PC-9 (cell line): Measurements from ENCODE around the gene ELP5.

Source experiments
- CTCF ChIP-seq: fragments of 200-600 bp; sonication (generic); conservative IDR thresholded peaks from 2 replicates; pipeline ENCODE4 v1.6.1; 2017; ENCODE audit warnings: mixed run types, antibody characterized with exemption, mild to moderate bottlenecking, moderate library complexity
- EZH2 ChIP-seq: fragments of 200-600 bp; sonication (generic); IDR thresholded peaks from 2 replicates; pipeline ENCODE4 v1.8.0; 2017; ENCODE audit warnings: antibody characterized with exemption, low read depth

DNA sequence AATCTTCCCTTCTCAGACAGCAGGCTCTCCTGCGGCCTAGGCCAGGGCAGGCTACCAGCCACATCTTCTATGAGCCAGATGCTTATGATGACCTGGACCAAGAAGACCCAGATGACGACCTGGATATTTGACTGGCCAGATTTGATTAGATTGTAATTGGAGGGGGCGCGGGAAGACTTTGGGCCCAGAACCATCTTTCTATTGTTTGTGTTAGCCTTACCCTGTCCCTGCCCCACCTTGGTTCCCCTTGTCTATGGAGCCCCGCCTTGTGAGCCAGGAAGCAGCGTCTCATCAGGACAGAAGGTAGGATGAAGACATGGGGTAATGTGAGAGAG is 7.5 kb downstream of the ELP5 start:
- TF ChIP-seq CTCF, result no peak
- TF ChIP-seq EZH2, result no peak
